Measurements from ENCODE around the gene SLC25A47. TPM values are rescaled to one million over a fixed set of nuclear protein-coding genes. Genes with fewer than 3 reads are reported as not detected.

Gene SLC25A47
- total RNA-seq, 1 experiment from 2014 or later: not detected

- Histone ChIP-seq H3K4me1 (ENCODE audit: control insufficient read depth, insufficient read depth, low read length) (no peaks in the 10 kb centered on the region), H3K4me3 (ENCODE audit: low read depth in 2 of 2, low read length in 2 of 2) (no peak overlapping the region), H3K9me3 (ENCODE audit: control insufficient read depth, insufficient read depth, low read depth, low read length) (no peaks in the 10 kb centered on the region), H3K36me3 (ENCODE audit: control insufficient read depth, insufficient read depth, low read length) (no peaks in the 10 kb centered on the region), H3K27ac (ENCODE audit: low read length) (no peak overlapping the region), H3K27me3 (ENCODE audit: control insufficient read depth, insufficient read depth, low read length) (no peaks in the 10 kb centered on the region)
- POLR2A ChIA-PET: no interaction called here
- in situ Hi-C loops (cut with HindIII; ENCODE audit: low pct_unique_long_range_greater_than_20kb, low sequenced_read_pairs): no loop called here
- intact Hi-C loops (cut with micrococcal nuclease; ENCODE audit: unreplicated experiment): no loop called here
- CTCF ChIA-PET: no interaction called here
- no TSS peak for BruUV-seq (replicated peaks)
- ATAC-seq (no peak), DNase-seq (ENCODE audit: low read depth, low spot score) (no peak)
- no peak for TF ChIP-seq POLR2AphosphoS5 (IDR thresholded peaks at IDR 0.05; ENCODE audit: low read depth, low read length)
- TF ChIP-seq, protein P1, sequence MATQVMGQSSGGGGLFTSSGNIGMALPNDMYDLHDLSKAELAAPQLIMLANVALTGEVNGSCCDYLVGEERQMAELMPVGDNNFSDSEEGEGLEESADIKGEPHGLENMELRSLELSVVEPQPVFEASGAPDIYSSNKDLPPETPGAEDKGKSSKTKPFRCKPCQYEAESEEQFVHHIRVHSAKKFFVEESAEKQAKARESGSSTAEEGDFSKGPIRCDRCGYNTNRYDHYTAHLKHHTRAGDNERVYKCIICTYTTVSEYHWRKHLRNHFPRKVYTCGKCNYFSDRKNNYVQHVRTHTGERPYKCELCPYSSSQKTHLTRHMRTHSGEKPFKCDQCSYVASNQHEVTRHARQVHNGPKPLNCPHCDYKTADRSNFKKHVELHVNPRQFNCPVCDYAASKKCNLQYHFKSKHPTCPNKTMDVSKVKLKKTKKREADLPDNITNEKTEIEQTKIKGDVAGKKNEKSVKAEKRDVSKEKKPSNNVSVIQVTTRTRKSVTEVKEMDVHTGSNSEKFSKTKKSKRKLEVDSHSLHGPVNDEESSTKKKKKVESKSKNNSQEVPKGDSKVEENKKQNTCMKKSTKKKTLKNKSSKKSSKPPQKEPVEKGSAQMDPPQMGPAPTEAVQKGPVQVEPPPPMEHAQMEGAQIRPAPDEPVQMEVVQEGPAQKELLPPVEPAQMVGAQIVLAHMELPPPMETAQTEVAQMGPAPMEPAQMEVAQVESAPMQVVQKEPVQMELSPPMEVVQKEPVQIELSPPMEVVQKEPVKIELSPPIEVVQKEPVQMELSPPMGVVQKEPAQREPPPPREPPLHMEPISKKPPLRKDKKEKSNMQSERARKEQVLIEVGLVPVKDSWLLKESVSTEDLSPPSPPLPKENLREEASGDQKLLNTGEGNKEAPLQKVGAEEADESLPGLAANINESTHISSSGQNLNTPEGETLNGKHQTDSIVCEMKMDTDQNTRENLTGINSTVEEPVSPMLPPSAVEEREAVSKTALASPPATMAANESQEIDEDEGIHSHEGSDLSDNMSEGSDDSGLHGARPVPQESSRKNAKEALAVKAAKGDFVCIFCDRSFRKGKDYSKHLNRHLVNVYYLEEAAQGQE (IDR thresholded peaks at IDR 0.05; ENCODE audit: insufficient read depth in 1 of 2, low read depth in 2 of 2, low read length in 1 of 2): no peak
- TF ChIP-seq TCF7L2 (IDR thresholded peaks at IDR 0.05; ENCODE audit: low read depth, low read length): no peak
- TF ChIP-seq, protein P2, sequence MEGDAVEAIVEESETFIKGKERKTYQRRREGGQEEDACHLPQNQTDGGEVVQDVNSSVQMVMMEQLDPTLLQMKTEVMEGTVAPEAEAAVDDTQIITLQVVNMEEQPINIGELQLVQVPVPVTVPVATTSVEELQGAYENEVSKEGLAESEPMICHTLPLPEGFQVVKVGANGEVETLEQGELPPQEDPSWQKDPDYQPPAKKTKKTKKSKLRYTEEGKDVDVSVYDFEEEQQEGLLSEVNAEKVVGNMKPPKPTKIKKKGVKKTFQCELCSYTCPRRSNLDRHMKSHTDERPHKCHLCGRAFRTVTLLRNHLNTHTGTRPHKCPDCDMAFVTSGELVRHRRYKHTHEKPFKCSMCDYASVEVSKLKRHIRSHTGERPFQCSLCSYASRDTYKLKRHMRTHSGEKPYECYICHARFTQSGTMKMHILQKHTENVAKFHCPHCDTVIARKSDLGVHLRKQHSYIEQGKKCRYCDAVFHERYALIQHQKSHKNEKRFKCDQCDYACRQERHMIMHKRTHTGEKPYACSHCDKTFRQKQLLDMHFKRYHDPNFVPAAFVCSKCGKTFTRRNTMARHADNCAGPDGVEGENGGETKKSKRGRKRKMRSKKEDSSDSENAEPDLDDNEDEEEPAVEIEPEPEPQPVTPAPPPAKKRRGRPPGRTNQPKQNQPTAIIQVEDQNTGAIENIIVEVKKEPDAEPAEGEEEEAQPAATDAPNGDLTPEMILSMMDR (IDR thresholded peaks at IDR 0.05): no peak
- no peak for TF ChIP-seq SIN3A (IDR thresholded peaks at IDR 0.05; ENCODE audit: borderline replicate concordance, insufficient read depth, low read depth, low read length)
Observed at GRCh38 chr14:100348253-100348729, 25.2 kb downstream of the SLC25A47 start.

- Histone ChIP-seq H3K9me3 (ENCODE audit: control insufficient read depth, insufficient read depth, low read depth, low read length) (no peaks in the 10 kb centered on the region), H3K4me3 (ENCODE audit: low read depth in 2 of 2, low read length in 2 of 2) (no peak overlapping the region), H3K36me3 (ENCODE audit: control insufficient read depth, insufficient read depth, low read length) (no peaks in the 10 kb centered on the region; the same call in 1 of the 2 replicates), H3K27me3 (ENCODE audit: control insufficient read depth, insufficient read depth, low read length) (no peaks in the 10 kb centered on the region), H3K4me1 (ENCODE audit: control insufficient read depth, insufficient read depth, low read length) (no peaks in the 10 kb centered on the region), H3K27ac (ENCODE audit: low read length) (no peak overlapping the region)
- POLR2A ChIA-PET: no interaction called here
- ATAC-seq (no peak; the same call in 1 of the 2 replicates), DNase-seq (ENCODE audit: low read depth, low spot score) (no peak)
- intact Hi-C loops (cut with micrococcal nuclease; ENCODE audit: unreplicated experiment): no loop called here
- CTCF ChIA-PET: interaction anchor here (0.6 kb wide), 1 partner anchor 36 kb away, joined by 3 read pairs; no protein-coding TSS in a partner anchor
- no TSS peak for BruUV-seq (replicated peaks)
- in situ Hi-C loops (cut with HindIII; ENCODE audit: low pct_unique_long_range_greater_than_20kb, low sequenced_read_pairs): no loop called here
- TF ChIP-seq POLR2AphosphoS5 (IDR thresholded peaks at IDR 0.05; ENCODE audit: low read depth, low read length) (no peak), TCF7L2 (IDR thresholded peaks at IDR 0.05; ENCODE audit: low read depth, low read length) (no peak), SIN3A (IDR thresholded peaks at IDR 0.05; ENCODE audit: borderline replicate concordance, insufficient read depth, low read depth, low read length) (no peak)
- TF ChIP-seq, protein P2 (IDR thresholded peaks at IDR 0.05): no peak
- TF ChIP-seq, protein P1 (IDR thresholded peaks at IDR 0.05; ENCODE audit: insufficient read depth in 1 of 2, low read depth in 2 of 2, low read length in 1 of 2): no peak
Observed at GRCh38 chr14:100348784-100349685, 25.9 kb downstream of the SLC25A47 start.
